Measurements from ENCODE around the gene CD86.

Gene CD86

GRCh38 chr3:122063908-122064307 is 8.7 kb downstream of the CD86 start:
- no peak for DNase-seq

GRCh38 chr3:122064326-122064725 is 9.2 kb downstream of the CD86 start:
- no peak for DNase-seq

DNA sequence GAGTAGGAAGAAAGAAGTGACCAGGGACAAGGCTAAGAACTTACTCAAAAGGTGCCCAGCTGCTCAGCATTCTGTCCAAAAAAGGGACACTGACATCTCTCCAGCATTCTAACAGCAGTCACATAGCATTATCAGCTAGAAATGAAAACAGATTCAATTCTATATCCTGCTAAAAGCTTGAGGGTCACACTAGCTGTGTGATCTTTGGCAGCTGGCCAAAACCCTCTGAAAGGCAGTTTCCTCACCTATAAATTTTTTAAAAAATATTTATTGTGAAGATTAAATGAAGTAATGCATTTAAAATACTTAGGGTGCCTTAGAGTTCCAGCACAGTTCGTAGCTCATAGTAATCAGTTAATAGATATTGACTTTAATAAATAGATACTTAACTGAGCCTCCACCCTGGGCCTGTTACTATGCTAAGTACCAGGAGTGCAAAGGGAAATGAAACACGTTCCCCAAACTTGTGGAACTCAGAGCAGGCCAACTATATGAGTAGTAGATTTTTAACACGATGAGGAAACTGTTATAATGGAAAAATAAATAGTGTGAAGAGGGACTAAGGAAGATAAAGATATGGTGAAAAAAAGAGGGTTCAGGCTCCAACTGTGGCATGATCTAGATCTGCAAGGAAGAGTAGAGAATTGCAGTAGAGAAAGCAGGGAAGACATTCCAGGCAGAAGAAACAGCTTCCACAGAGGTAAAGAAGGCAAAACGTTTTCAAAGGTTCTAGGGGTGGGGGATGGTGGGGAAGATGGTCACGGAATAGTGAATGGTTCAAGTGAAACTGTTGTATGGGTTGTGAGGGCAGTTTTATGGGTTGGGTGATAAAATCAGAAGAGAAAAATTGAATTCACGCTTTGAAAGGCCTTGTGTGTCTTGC is 11.4 kb downstream of the CD86 start:
- no peak for DNase-seq

GRCh38 chr3:122067214-122067550 is 12.0 kb downstream of the CD86 start:
- DNase-seq = no peak

DNA sequence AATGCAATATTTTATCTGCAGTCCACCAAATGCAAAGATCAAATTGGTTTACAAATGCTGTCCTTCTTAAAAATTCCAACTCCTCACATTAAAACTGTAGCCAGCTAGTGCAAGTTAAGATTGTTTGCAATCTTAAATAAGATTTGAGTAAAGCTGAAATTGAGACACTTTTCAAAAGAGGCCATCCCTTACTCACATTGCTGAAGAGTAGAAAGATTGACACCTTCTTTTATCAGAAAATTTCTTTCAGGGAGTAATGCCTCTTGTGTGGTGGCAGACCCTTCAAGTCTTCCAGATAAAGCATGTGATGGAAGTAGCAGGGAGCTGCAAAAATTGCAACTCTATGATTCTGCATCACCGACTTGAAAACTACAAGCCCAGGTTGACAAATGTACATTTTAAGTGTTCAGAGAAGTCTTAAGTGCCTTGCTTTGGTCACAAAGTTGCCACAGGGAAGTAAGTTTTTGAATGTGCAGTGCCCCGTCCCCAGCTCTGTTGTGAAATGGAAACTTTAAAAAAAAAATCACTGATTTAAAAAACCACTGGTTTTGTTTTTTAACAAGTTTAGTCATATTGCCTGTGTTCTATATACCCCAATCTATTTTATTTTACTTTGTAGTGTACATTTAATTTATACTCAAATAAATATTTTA is 12.6 kb downstream of the CD86 start:
- no peak for DNase-seq

GRCh38 chr3:122074621-122075265 is 19.6 kb downstream of the CD86 start:
- no peak for DNase-seq

DNA sequence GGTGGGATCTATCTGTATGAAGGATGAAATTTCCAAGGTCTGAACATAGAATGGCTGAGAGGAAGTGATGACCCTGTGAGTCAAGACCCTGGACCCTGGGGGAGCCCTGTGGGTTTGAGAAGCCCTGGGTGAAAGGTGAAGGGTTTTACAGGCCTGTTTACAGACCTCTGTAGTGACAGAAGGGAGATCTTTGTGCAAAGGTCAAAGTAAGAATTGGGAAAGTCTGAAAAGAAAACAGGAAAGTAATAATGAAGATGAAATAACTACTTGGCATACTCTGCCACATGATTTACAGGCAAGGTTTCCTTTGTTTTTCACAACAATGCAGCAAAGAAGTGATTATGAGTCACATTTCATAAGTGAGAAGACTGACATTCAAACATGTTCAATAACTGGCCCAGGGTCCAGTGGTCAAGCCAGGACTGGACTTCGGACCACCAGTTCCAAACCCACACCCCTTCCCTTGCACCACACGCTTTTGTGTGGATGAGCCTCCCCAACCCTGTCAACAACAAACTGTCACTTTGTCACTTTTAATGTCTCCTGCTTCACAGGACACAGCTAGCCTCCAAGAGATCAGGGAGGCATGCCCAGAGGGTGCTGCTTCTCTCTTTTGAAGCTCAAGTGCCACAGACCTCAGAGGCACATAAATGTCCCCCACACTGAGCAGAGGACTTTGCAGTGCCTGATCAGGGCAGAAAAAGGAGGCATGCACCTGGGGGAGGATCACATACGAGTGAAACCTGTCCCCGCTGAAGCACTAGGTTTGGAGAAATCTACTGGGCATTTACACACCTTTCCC is 21.5 kb downstream of the CD86 start:
- DNase-seq = no peak

DNA sequence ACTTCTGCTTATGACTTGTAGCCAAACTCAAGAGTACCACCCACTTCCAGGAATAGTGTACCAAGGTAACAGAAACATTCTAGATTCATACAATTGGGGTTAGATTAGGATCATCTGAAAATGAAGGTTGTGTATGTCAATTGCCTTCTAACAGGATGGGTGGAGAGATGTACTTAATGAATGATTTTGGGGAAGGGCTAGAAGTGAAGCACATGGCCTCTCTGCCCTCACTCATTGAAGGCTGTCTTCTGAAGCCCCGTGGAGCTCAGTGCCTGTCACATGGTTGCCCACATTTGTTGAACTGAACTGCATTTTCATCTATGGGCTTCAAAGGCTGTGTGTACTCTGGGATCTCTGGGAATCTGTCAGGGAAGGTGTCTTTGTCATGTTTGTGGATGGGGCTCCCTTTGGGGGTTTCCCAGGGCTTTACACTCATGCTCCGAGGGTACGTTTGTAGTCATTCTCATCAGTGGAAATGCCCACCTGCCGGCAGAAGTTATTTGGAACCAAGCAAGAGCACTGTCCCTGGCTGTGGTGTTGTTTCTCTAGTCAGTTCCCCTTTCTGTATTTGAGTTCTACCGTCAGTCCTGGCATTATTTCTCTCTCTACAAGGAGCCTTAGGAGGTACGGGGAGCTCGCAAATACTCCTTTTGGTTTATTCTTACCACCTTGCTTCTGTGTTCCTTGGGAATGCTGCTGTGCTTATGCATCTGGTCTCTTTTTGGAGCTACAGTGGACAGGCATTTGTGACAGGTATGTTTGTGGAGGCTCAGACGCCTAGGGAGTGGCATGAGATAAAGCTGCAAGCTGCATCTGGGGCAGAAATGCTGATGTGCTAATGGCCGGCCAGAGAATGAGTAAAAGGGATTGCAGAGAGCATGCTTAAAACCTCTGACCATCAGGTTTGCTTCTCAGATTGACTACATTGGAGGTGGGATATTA is 22.4 kb downstream of the CD86 start:
- DNase-seq = no peak

GRCh38 chr3:122078235-122078935 is 23.2 kb downstream of the CD86 start:
- DNase-seq = no peak

DNA sequence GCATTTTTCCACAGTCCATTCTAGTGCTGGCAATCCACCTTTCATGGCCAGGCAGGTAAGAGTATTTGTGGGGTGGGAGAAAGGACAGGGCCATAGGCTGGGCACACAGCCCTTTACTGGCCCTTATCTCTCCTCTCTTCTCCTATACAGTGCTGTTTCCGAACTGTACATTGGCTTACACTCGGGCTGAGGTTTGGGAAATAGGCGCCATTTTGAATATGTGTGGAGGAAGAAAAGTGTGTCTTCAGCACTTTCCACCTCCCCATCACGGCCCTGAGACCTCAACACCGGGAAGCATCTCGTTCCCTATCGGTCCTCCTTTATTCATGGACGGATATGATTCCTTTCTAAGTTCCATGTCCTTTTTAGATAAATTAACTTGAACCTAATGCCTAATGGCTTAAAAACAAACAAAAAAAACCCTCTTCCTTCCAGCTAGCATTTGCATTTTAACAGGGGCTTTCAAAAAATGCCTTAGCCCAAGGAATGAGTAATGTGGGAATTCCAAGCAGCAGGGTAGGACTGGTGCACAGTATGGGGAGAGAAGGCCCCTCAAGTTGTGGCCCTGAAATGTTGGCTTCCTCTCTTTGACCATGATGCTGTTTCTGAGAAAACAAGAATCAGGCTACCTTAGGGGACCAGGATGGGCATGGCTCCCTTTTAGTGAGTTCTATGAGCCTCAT is 24.5 kb downstream of the CD86 start:
- DNase-seq = no peak

- no peak for DNase-seq
Measured at GRCh38 chr3:122080207-122080587, 25.0 kb downstream of the CD86 start.

DNA sequence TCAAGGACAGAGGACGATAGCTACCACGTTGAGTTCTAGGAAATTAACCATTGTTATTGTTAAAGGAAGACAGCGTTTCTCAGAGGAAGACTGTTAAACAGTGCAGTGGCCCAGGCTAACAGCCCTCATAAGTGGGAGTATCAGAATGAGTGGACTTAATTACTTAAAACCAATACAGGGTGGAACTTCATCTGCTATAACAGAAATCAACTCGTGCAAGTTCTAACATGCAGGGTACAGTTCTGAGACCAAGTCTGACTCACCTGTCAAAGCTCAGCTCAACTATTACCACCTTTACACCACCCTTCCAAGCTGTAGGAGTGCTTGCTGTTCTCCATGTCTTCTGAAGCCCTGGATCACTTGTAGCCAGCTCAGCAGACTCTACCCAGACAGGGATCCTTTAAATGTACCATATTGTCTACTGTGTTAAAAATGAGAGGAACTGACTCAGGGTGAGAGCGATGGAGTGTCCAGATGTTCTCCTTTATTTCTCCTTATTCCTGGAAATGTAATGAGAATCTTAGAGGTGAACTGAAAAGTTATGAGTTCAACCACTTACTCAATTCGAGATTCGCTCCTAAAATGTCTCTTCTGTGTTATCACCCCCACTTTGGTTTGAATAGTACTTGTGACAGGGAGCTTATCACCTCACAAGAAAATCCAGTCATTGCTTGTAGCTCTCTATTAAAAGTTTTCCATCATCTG is 26.5 kb downstream of the CD86 start:
- DNase-seq = no peak

DNA sequence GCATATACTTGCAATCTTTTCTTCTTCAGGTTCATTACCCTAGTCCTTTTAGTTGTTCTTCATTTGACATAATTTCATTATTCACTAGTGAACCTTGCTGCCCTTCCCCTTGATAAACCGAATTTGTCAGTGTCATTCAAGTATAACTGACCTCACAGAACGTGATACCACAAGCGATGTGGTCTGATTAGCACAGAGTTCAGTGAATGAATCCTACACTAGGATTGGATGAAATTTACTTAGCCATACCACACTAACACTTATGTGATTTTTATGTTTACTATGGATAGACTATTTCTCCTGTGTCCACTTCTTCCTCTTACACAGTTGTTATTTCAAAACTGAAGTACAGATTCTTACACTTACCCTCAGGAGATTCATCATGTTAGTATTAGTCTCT is 27.2 kb downstream of the CD86 start:
- no peak for DNase-seq

GRCh38 chr3:122084799-122085198 is 29.6 kb downstream of the CD86 start:
- no peak for DNase-seq

- no peak for DNase-seq
Measured at GRCh38 chr3:122085673-122086072, 30.5 kb downstream of the CD86 start.

DNA sequence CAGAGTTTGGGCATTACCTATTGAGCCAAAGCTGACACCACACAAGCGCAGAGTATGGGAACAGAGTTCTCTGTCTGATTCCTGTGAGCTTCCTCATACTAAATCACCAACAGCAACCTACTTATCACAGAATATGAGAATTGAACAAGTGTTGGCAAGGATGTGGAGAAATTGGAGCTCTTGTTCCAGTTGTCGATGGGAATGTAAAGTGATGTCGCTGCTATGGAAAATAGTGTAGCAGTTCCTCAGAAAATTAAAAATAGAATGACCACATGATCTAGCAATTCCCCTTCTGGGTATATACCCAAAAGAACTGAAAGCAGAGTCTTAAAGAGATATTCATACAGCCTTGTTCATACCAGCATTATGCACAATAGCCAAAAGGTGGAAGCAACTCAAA is 33.4 kb downstream of the CD86 start:
- no peak for DNase-seq

GRCh38 chr3:122091602-122092295 is 36.6 kb downstream of the CD86 start:
- DNase-seq = no peak

- no peak for DNase-seq
Measured at GRCh38 chr3:122092460-122093165, 37.5 kb downstream of the CD86 start.

- no peak for DNase-seq
Measured at GRCh38 chr3:122094125-122094524, 39.0 kb downstream of the CD86 start.

Measured in NCI-H524 treated with DMSO at 0.1 percent for 48 hours (cell line).